ENCODE results near the gene RIC8A.

DNA sequence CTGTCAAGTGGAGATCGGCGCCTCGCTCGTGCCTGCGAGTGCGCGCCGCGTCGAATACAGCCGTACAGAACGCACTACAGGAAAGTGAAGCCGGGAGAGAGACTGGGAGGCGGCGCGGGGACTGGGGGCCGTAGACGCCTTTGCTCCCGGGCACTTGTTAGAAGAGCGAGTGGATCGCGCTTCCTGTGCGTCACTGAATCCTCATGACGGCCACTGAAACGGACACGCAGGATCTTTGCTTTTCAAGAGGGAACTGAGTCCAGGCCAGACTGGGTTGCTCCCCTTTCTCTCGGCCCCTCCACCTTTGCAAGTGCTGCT, 314 bp downstream of the RIC8A start:
- TF ChIP-seq, protein P1, sequence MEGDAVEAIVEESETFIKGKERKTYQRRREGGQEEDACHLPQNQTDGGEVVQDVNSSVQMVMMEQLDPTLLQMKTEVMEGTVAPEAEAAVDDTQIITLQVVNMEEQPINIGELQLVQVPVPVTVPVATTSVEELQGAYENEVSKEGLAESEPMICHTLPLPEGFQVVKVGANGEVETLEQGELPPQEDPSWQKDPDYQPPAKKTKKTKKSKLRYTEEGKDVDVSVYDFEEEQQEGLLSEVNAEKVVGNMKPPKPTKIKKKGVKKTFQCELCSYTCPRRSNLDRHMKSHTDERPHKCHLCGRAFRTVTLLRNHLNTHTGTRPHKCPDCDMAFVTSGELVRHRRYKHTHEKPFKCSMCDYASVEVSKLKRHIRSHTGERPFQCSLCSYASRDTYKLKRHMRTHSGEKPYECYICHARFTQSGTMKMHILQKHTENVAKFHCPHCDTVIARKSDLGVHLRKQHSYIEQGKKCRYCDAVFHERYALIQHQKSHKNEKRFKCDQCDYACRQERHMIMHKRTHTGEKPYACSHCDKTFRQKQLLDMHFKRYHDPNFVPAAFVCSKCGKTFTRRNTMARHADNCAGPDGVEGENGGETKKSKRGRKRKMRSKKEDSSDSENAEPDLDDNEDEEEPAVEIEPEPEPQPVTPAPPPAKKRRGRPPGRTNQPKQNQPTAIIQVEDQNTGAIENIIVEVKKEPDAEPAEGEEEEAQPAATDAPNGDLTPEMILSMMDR (IDR thresholded peaks at IDR 0.05): no peak
- TF ChIP-seq EP300 (IDR thresholded peaks at IDR 0.05) (no peak), POLR2AphosphoS5 (IDR thresholded peaks at IDR 0.05) (no peak), POLR2A (IDR thresholded peaks at IDR 0.05; ENCODE audit: low read depth) (no peak)
